NCI-H2196 (cell line): ENCODE results near the gene HAPLN1.
A peak's percentile ranks its signal among the peaks of the same experiment; 100 is the strongest.

Experiments used
- DNase-seq: peaks from one replicate; lab custom pipeline; 2025; ENCODE audit not compliant: unreplicated experiment; lab: John Stamatoyannopoulos, UW

HAPLN1 gene

GRCh38 chr5:83718195-83718825 is 2.3 kb downstream of the HAPLN1 start:
- DNase-seq = peak; percentile 3

GRCh38 chr5:83715236-83716065 is 5.2 kb downstream of the HAPLN1 start:
- DNase-seq = no peak

- DNase-seq = no peak
Observed at GRCh38 chr5:83714810-83715209, 5.8 kb downstream of the HAPLN1 start.

DNA sequence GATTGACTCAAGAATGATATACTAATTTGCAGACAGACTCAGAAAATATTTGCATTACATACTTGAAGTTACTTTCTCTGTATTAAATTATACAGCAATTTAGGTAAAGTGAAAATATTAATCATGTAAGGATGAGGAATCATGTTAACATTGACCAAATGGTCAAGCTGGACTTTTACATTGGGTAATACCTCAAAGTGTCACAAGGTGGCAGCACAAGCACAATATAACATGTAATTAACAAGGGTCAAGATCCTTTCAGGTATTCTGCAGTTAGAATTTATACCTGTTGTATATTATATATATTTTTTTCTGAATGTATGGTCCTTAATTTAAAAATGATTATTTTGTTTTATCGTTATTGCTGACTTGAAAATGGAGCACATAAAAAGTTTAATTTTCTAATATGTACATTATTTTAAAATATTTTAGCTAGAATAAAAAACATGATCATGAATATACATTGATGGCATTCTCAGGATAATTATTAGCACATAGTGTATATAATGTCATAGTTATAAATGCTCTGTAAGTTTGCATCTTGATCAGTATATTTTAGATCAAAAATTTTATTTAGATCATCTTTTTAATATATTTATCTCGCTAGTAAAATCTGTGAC is 8.6 kb downstream of the HAPLN1 start:
- DNase-seq = peak; percentile 34

GRCh38 chr5:83709973-83710372 is 10.7 kb downstream of the HAPLN1 start:
- DNase-seq = no peak

- DNase-seq = no peak
Observed at GRCh38 chr5:83708170-83708569, 12.5 kb downstream of the HAPLN1 start.

DNA sequence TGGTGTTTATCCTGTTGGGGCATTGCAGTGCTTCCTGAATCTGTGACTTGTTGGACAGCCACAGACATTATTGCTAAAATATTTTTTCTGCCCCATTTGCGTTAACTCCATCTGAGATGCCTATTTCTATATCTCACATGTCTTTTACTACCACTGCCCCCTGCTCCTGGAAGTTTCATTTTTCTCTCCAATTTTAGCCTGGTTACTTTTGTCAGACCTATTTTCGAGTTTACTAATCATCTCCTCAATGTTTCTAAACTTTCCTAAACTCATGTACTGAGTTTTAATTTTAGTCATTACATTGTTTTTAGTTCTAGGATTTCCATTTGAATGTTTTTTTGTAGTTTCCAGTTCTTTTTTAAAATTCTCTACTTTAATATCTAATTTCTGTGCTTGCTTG is 17.6 kb downstream of the HAPLN1 start:
- DNase-seq = no peak

- DNase-seq = no peak
Observed at GRCh38 chr5:83701886-83702285, 18.8 kb downstream of the HAPLN1 start.

GRCh38 chr5:83689881-83690280 is 30.8 kb downstream of the HAPLN1 start:
- no peak for DNase-seq

DNA sequence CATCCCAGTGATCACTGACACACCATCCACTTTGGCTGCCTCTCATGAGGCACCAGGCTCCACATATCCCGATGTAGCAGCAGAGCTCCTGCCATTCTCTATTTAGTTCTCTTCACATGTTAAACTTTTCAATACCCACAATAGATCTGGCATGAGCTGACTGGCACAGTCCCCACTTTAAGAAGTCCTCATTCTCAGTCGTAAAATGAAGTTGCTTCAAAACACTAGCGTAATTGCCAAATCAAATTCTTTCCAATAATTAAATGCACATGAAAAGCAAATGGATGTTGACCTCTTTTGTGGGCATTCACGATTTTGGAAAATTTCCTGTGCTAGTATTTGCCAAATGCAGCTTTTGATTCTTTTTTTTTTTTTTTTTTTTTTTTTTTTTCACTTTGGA is 32.4 kb downstream of the HAPLN1 start:
- DNase-seq = no peak

- no peak for DNase-seq
Observed at GRCh38 chr5:83687124-83687619, 33.5 kb downstream of the HAPLN1 start.

DNA sequence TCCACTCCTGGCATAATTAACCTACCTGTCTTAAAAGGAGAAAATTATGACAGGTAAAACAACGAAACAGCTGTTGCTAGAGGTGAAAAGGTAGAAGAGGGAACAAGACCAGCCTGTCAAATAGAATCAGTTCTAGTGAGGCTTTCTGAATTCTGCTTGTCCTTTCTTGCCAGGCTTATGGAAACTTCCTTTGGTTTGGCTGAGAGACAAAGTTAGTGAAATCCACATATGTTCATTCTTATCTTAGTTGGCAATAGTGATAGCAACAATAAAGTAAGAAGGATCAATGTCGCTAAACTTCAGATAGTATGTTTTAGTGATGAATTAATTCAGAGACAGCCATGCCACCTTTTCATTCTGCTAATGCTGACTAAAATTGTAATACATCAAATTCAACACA is 34.4 kb downstream of the HAPLN1 start:
- DNase-seq = no peak

GRCh38 chr5:83683836-83684235 is 36.8 kb downstream of the HAPLN1 start:
- no peak for DNase-seq

DNA sequence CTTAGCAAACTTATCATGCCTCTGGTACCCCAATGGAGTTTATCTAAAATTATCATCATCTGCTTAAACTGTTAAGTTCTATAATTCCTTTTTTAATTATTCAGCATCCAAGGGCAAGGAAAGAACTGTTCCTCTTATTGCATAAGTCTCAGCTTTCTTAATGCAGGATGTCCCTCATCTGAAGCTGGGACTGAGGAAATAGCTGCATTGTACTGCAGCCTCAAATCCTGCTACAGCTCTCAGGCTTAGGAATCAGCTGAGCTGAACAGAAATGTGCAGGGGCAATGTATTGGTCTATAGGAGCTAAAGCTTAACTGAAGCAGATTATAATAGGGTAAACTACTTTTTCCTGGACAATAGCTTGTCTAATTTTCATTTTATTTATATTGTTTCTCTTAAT is 48.0 kb downstream of the HAPLN1 start:
- no peak for DNase-seq

DNA sequence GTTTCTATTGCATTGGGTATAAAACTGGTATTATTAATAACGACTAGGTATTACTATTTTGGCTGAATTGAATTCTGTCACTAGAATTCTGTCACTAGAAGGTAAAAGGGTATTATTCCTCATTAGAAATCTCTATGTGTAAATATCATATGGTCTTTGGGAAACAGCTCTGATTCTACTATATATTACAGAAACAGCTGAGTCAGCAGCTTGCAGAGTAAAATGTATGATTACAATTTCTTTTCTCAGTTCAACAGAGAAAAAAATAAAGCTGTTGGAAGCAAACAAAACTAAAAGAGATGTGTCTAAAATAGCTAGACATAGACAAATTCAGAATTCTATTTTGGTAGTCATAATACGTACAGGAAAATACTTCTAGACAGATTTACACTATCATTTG is 48.5 kb downstream of the HAPLN1 start:
- DNase-seq = no peak

GRCh38 chr5:83665631-83666030 is 55.0 kb downstream of the HAPLN1 start:
- DNase-seq = no peak

GRCh38 chr5:83662558-83662957 is 58.1 kb downstream of the HAPLN1 start:
- DNase-seq = no peak

DNA sequence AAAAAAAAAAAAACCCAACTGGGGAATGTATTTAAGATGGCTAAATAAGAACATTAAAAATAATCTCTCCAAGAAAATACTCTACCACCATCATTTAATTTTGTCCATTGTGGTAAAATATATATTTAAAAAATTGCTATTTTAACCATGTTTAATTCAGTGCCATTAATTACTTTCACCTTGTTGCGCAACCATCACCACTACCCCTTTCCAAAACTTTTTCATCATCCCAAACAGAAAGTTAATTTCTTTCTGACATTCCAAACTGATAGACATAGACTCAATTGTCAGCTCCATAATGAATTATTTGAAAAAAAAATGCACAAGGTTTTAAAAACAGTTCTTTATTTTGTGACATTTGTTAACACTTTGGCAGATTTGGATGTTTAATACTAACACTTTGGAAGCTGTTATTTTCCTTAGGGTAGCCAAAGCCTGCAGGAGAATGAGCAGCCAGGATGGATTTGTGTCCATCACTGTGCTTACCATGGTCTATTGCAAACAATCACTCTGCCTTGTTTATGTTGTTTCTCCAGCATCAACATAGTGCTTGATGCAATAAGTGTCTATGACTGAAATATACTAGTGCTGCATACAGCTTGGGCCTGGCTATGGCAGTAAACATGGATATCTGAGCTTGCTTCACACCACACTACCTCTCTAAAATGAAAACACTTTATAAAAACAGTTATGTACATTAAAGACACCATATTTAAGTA is 62.7 kb downstream of the HAPLN1 start:
- DNase-seq = no peak

DNA sequence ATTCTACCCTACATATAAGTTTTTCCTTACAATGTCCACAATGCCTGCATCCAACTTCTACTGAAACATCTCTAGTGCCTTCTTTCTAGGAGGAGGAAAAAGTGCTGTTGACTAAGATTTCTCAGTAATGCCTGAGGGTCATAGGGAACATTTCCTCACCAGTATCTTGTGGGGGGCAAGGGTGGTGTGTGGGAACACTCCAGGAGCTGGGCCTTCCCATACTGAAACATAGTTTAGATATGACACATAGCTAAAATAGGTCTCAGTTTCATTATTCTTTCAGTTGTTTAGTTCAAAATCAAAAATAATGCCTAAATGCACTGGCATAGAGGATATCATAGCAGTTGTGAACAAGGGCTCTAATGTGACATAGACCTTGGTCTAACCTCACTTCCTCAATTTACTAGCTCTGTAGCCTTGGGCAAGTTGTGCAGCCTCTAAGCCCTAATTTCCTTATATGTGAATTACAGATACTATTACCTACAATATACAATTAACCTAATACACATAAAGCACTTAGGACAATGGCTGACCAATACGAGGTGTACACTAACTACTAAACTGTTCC is 66.1 kb downstream of the HAPLN1 start:
- no peak for DNase-seq

DNA sequence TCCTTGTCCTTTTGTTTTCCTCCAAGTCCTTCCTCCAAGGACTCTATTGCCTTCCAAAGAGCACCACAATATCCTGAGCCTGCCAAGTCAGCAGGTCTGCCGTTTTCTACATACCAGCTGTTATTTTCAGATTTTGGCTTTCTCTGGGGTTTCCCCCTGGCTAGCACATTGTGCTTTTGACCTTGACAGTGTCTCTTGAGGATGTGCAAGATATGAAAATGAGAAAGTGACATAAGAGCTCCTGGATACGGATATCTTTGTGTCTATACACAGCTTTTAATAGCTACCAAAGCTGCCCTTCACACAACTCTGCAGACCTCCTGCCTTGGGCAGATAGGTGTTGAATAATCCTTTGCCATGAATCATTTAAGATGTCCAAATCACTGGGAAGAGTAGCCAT is 67.0 kb downstream of the HAPLN1 start:
- DNase-seq = no peak

DNA sequence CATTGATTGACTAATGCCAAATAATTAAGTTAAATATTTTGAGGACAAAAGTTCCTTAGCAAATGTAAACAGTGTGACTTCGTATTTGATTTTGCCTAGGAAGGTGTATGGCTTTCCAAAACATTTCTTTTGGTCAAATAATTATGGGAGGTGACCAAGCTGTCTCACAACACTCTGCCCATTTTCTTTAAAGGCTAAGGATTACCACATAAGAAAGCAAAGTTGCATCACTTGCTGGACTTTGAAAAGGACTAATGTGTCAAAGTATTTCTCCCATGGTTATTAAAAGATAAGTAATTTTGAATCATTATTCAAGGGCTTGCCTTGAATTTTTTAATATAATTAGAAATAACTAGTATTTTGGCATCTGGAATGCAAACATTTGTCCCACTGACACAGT is 74.7 kb downstream of the HAPLN1 start:
- no peak for DNase-seq
